ENCODE measurements around the gene ZNF514.
"Not testable (repeated sequence)": the region's sequence is repeated elsewhere in the genome, so short reads cannot be mapped to it uniquely, and the experiment has no call there.

The ZNF514 gene

GRCh38 chr2:95110395-95110794, 49.3 kb downstream of the ZNF514 start:
- intact Hi-C loops (cut with micrococcal nuclease): no loop called here
- Mint-ChIP-seq H3K27me3 (no peaks in the 10 kb centered on the region), H3K4me3 (no peak overlapping the region), H3K4me1 (ENCODE audit: low read depth) (peaks cover 5% of the 10 kb centered on the region), H3K9me3 (no peaks in the 10 kb centered on the region), H3K27ac (no peak overlapping the region), H3K36me3 (ENCODE audit: low read depth) (peaks cover 79% of the 10 kb centered on the region)

GRCh38 chr2:95109260-95109659, 50.4 kb downstream of the ZNF514 start:
- intact Hi-C loops (cut with micrococcal nuclease): no loop called here
- Mint-ChIP-seq H3K4me3 (no peak overlapping the region), H3K27me3 (no peaks in the 10 kb centered on the region), H3K36me3 (ENCODE audit: low read depth) (peaks cover 82% of the 10 kb centered on the region), H3K9me3 (no peaks in the 10 kb centered on the region), H3K27ac (no peak overlapping the region), H3K4me1 (ENCODE audit: low read depth) (peaks cover 5% of the 10 kb centered on the region)

DNA sequence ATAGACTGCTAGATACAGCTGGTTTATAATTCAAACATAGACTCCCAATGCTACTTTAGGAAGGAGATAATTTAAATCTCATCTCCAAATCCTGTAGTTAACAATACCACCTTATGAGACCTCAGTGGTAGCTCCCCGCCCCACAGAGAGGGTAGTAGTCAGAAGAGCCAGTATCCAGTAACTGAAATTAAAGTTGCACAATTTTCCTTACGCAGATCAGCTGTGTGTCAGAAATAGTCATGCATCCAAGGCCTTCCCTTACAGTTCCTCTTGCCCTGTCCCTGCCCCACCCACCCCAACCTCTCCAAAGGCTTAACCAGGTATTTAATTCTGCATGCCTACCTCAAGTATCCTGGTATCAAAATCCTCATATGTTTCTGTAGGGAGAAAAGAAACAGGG, 53.6 kb downstream of the ZNF514 start:
- H3K27me3 Mint-ChIP-seq: no peaks in the 10 kb centered on the region
- intact Hi-C loops (cut with micrococcal nuclease): no loop called here
- no peaks in the 10 kb centered on the region for H3K9me3 Mint-ChIP-seq
- peaks cover 88% of the 10 kb centered on the region for H3K36me3 Mint-ChIP-seq (ENCODE audit: low read depth)
- no peak overlapping the region for H3K27ac Mint-ChIP-seq
- H3K4me3 Mint-ChIP-seq: no peak overlapping the region
- H3K4me1 Mint-ChIP-seq (ENCODE audit: low read depth): peaks cover 5% of the 10 kb centered on the region

GRCh38 chr2:95104606-95105005, 55.0 kb downstream of the ZNF514 start:
- Mint-ChIP-seq H3K4me1 (ENCODE audit: low read depth) (peaks cover 5% of the 10 kb centered on the region), H3K27ac (no peak overlapping the region), H3K4me3 (no peak overlapping the region), H3K36me3 (ENCODE audit: low read depth) (peaks cover 90% of the 10 kb centered on the region), H3K9me3 (no peaks in the 10 kb centered on the region), H3K27me3 (no peaks in the 10 kb centered on the region)
- intact Hi-C loops (cut with micrococcal nuclease): no loop called here

DNA sequence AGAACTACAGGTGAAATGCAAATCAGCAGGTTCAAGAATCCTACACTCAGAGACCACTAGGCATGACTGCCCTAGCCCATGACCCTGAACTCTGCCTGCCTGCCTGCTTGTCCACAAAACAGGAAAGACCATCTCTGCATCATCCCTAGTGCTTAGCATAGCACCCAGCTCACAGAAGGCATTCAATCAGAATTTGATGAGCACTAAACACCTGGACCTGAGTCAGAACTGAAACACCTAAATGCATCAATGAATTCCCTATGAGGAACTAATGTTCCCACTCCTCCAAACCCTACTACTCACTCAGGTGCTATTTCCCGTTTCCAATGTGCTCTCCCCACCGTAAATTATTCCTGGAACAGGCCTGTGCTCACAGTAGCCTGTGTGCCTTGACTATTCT, 59.7 kb downstream of the ZNF514 start:
- H3K27me3 Mint-ChIP-seq: no peaks in the 10 kb centered on the region
- no peak overlapping the region for H3K4me3 Mint-ChIP-seq
- peaks cover 14% of the 10 kb centered on the region for H3K4me1 Mint-ChIP-seq (ENCODE audit: low read depth)
- peaks cover 91% of the 10 kb centered on the region for H3K36me3 Mint-ChIP-seq (ENCODE audit: low read depth)
- intact Hi-C loops (cut with micrococcal nuclease): no loop called here
- H3K9me3 Mint-ChIP-seq: no peaks in the 10 kb centered on the region
- no peak overlapping the region for H3K27ac Mint-ChIP-seq

- H3K27me3 Mint-ChIP-seq; intact Hi-C loops (cut with micrococcal nuclease); H3K9me3 Mint-ChIP-seq; H3K27ac Mint-ChIP-seq; H3K4me3 Mint-ChIP-seq: not testable (repeated sequence)
- H3K36me3 Mint-ChIP-seq (ENCODE audit: low read depth): peaks cover 96% of the 10 kb centered on the region
- H3K4me1 Mint-ChIP-seq (ENCODE audit: low read depth): peaks cover 14% of the 10 kb centered on the region
Observed at GRCh38 chr2:95098273-95098672, 61.4 kb downstream of the ZNF514 start.
